Measurements from ENCODE around the gene ABCG1.

GRCh38 chr21:42199868-42200463 lies 19.0 kb upstream of the ABCG1 start:
- TF ChIP-seq POLR2AphosphoS5 (IDR thresholded peaks at IDR 0.05) = no peak
- TF ChIP-seq, protein P1, sequence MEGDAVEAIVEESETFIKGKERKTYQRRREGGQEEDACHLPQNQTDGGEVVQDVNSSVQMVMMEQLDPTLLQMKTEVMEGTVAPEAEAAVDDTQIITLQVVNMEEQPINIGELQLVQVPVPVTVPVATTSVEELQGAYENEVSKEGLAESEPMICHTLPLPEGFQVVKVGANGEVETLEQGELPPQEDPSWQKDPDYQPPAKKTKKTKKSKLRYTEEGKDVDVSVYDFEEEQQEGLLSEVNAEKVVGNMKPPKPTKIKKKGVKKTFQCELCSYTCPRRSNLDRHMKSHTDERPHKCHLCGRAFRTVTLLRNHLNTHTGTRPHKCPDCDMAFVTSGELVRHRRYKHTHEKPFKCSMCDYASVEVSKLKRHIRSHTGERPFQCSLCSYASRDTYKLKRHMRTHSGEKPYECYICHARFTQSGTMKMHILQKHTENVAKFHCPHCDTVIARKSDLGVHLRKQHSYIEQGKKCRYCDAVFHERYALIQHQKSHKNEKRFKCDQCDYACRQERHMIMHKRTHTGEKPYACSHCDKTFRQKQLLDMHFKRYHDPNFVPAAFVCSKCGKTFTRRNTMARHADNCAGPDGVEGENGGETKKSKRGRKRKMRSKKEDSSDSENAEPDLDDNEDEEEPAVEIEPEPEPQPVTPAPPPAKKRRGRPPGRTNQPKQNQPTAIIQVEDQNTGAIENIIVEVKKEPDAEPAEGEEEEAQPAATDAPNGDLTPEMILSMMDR (IDR thresholded peaks at IDR 0.05) = no peak
- TF ChIP-seq EP300 (IDR thresholded peaks at IDR 0.05) = no peak
- no peak for TF ChIP-seq POLR2A (IDR thresholded peaks at IDR 0.05)

Data from suprapubic skin (tissue), 4 donors.